Gastroesophageal sphincter (tissue), 3 donors: Measurements from ENCODE around the gene GABRA5.

Experiments
- CTCF ChIP-seq, 4 experiments: fragments of 200-600 bp in 2 of 4; fragments of 450-650 bp in 2 of 4; sonication (generic) in 1 of 4; IDR thresholded peaks; one replicate each; pipeline ENCODE4 v1.5.1; 2017 to 2019; ENCODE audit warnings: antibody characterized with exemption in 4 of 4, mild to moderate bottlenecking in 2 of 4, moderate library complexity in 2 of 4
- EP300 ChIP-seq: sonication (generic); formaldehyde crosslinking; IDR thresholded peaks from one replicate; pipeline ENCODE4 v1.6.1; 2017; ENCODE audit warnings: antibody characterized with exemption, mild to moderate bottlenecking
- POLR2A ChIP-seq, 2 donors: fragments of 450-650 bp; IDR thresholded peaks; one replicate each; pipeline ENCODE4 v1.6.1; 2017; ENCODE audit warnings: antibody characterized with exemption in 2 of 2, mild to moderate bottlenecking in 2 of 2, moderate library complexity in 1 of 2
- POLR2AphosphoS5 ChIP-seq: sonication (generic); formaldehyde crosslinking; IDR thresholded peaks from one replicate; pipeline ENCODE4 v1.6.1; 2017; ENCODE audit warnings: antibody characterized with exemption

GRCh38 chr15:26886566-26886965 lies 19.7 kb downstream of the GABRA5 start:
- TF ChIP-seq CTCF (IDR thresholded peaks at IDR 0.05) = no peak
- no peak for TF ChIP-seq POLR2A (IDR thresholded peaks at IDR 0.05)
- TF ChIP-seq POLR2AphosphoS5 = no peak
- TF ChIP-seq EP300 = no peak
